HL-60/S4 (cell line): ENCODE results near the gene ANKRD37.

Experiments
- in situ Hi-C: fragments of 300-500 bp; cut with MboI; formaldehyde crosslinking; loops from 2 replicates; pipeline ENCODE4 v1.14.3; 2022; ENCODE audit warnings: low sequenced_read_pairs

Gene ANKRD37

DNA sequence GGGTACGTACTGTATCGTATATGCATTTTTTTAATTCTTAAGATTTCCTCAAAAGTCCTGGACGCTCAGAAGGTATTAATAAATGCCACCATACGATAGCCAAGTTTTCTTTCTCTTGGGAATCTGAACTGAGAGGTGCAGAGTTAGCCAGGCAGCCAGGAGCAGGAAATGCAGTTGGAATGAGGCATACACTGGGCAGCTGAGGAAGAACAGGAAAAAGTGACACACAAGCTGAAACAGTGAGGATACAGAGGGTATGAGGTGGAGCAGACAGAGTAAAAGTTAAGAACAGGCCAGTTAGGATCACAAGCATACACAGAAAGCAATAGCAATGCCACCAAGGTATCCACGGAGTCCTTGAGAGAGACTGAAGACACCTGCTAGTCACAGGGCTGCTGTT lies 15.8 kb downstream of the ANKRD37 start:
- in situ Hi-C loops, result no loop called here

DNA sequence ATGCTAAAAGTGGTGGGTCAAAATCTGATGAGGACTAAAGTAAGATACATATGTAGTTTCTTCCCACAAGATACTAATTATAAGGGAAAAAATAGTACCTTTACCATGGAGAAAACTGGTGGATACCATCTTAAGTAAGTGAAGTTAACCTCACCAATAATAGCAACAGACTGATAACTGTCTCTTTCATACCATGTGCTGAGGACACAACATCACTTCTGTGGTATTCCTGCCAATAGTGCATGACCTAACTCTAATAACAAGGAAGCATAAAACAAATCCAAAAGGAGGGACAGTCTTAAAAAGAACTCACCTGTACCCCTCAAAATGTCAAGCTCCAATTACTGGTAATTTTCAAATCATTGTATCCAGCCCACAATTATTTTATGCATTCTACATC lies 20.3 kb downstream of the ANKRD37 start:
- in situ Hi-C loops, result no loop called here

DNA sequence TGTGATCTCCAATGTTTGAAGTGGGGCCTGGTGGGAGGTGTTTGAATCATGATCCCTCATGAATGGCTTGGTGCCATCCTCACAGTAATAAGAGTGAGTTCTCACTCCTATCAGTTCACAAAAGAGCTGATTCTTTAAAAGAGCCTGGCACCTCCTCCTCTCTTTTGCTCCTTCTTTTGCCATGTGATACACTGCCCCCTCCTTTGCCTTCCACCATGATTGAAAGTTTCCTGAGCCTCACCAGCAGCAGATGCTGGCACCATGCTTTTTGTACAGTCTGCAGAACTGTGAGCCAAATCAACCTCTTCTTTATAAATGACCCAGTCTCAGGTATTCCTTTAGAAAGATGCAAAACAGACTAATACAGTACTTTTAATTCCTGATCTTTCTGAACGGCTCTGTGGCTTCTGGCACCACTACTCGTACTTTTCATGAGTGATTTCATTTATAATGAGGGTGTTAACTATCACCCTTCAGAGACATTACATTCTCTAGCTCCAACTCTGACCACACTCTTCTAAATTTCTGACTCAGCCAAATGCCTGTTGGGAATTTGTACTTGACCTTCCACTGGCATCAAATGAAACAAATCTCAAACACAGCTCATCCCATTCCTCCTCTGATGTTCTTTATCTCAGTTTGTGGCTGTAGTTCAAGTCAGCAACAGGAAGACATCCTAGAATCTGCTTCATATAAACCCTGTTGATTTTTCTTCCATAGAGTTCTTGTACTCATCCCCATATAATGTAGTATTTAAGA lies 24.9 kb downstream of the ANKRD37 start:
- in situ Hi-C loops, result no loop called here

DNA sequence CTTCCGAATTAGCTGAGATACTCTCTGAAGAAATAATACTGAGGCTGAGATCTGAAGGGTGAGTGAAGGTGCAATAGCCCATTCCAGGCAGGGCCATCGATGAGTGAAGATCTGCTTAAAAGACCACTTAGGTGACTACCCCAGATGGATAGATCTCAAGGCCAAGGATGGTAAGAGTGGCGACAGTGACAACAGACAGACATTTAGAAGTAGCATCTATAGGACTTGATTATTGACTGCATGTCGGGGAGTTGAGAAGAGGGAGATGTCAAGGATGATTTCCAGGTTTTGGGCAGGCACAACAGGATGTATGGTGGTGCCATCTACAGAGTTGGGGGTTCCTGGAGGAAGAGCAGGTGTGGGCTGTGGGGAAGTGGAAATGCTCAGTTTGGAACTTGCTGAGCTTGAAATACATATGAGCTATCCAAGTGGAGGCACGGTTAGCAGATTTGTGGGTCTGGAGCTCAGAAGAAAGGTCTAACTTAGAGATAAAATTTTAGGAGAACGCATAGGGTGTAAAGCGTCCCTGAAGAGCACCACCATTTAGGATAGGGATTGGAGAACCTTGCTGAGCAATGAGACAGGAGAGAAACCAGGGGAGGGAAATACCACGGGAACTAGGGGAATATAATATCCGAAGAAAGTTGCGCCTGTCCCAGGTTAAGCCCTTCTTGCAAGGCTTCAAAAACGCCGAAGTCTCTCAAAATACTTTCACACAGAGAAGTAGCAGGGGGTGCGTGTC lies 28.4 kb downstream of the ANKRD37 start:
- in situ Hi-C loops, result no loop called here

DNA sequence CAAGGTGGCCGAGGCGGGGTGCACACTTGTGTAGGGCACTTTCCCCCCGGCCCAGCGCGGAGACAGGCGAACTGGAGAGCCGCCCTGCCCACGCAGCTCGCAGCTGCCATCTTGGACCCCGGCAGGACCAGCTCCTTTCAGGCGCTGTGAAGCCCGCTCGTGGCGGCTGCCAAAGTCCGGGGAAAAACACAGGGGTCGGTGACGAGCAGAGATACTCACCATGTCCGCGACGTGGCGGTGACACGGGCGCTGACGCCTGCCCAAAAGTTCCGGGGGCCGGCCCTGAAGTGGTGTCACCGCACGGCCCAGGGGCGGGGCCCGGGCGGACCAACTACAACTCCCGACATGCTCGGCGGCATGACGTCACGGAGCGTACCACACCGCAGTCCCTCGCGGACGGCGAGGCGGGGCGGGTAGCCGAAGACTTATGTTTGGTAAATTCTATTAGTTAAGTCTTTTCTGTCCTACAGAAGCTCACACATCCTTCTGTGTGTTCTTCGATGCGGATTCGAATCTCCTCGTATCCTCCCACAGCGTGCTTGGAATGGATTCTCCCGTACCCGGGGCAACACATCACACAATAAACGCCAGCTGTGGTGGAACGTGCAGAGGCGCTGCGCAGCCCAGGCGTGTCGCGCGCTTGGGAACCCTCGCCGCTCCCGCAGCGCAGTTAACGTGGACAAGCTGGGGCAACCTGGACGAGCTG lies 29.2 kb downstream of the ANKRD37 start, which contains the start of gene UFSP2:
UFSP2 (minus strand) TSS at position 318 of the 706 bp plus-strand sequence; CDS start at position 222, 96 bp downstream.
- in situ Hi-C loops, result no loop called here

DNA sequence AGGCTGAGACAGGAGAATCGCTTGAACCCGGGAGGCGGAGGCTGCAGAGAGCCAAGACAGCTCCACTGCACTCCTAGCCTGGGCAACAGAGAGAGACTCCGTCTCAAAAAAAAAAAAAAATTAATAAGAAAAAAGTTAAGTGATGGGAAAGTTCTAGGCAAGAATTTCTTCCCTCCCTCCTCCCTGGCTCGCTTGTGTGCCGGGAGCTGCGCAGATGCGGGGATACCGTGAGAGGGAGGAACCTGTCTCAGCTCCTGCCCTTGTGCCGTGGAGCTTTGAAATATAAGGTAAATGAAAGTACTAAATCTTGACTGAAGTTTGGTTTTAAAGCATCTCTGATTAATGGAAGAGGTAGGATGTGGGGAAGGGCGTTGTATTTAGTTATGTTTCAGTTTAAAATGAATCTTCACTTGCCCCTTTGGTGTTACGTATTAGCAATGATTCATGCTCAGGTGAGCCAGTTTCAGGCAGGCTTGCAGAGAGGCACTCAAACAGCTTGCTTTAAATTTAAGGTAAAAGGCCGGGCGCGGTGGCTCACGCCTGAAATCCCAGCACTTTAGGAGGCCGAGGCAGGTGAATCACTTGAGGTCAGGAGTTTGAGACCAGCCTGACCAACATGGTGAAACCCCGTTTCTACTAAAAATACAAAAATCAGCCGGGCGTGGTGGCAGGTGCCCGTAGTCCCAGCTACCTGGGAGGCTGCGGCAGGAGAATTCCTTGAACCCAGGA lies 30.5 kb downstream of the ANKRD37 start:
- in situ Hi-C loops, result no loop called here

DNA sequence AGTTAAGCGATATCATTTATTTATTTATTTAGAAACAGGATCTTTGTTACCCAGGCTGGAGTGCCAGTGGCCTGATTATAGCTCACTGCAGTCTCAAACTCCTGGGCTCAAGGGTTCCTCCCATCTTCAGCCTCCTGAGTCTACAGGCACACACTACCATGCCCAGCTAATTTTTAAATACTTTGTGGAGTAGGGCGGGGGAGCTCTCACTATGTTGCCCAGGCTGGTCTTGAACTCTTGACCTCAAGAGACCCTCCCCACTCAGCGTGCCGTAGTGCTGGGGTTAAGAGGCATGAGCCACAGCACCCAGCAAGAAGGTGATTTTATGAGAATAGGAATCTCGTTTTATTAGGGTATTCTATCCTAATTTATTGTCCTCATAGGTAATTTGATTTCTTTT lies 33.0 kb downstream of the ANKRD37 start:
- in situ Hi-C loops, result no loop called here

DNA sequence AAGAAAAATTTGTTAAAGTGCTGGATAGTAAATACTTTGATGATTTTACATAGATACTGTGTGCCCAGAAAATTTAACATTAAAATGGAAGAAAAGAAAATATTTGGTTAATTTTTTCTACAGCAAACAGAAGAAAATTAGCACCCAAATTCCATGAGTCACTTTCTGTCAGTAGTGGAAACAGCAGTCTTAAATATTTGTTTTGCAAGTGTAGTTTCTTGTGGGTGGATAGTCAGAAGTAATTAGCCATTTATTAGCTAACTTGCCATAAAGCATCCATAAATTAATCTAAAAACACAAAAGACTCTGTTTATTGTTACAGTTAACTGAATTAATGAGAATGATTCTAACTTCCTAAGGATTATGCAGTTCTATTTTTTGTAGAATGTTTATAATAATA lies 38.8 kb downstream of the ANKRD37 start:
- in situ Hi-C loops, result no loop called here

DNA sequence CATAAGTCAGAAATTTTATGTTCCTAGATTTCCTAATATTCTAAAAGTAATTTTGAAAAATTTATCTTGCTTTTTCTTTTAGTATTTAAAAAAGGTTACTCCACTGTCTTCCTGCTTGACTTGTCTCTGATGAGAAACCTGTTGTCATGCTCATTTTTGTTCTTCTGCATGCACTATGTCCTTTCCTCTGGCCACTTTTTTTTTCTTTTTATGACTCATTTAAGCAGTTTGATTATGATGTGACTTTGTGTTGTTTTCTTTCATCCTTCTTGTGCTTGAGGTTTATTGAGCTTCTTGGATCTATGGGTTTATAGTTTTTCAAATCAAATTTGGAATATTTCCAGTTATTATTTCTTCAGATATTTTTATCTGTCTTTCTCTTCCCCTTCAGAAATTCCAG lies 41.2 kb downstream of the ANKRD37 start:
- in situ Hi-C loops, result no loop called here

DNA sequence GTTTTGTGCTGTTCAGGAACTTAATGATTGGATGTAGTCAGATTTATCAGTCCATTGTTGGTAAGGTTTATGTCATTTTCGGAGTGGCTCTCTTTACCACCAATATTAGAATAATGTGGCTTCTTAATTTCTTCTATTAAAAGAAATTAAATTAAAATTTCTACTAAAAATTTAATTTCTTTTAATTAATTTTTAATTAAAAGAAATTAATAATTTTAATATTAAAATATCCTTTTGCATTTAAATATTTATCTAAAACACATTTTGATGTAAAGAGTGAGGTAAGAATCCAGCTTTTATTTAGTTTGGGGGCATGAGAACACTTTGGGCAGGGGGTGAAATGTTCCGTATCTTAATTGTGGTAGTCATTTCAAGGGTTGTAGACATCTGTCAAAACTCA lies 44.8 kb downstream of the ANKRD37 start:
- in situ Hi-C loops, result no loop called here

DNA sequence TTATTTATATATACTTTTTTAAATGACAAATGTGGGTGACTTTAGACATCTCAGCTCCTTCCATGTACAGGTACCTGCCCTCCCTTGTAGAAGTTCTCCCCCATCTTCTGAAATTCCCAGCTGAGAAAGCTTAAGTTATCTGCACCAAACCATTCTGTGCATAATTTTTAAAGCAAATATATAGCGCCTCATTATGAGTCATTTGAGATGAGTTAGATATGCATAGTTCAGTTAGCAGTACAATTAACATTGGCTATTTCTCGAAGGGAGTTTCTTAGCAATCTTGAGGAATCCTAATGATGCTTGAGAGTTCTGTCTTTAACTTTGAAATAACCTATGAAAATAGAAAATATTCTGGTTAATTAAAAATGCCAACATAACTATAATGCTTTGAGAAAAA lies 48.6 kb downstream of the ANKRD37 start:
- in situ Hi-C loops, result no loop called here
